GM12874 (cell line): ENCODE measurements around the gene LRTM2.

Experiments
- TF ChIP-seq, protein P1 (sequence below): IDR thresholded peaks from 2 replicates; pipeline ENCODE4 v1.5.1; 2011; ENCODE audit warnings: low read depth, mild to moderate bottlenecking, control low read depth, low read length, moderate library complexity; ENCODE audit not compliant: insufficient read depth

LRTM2 gene

DNA sequence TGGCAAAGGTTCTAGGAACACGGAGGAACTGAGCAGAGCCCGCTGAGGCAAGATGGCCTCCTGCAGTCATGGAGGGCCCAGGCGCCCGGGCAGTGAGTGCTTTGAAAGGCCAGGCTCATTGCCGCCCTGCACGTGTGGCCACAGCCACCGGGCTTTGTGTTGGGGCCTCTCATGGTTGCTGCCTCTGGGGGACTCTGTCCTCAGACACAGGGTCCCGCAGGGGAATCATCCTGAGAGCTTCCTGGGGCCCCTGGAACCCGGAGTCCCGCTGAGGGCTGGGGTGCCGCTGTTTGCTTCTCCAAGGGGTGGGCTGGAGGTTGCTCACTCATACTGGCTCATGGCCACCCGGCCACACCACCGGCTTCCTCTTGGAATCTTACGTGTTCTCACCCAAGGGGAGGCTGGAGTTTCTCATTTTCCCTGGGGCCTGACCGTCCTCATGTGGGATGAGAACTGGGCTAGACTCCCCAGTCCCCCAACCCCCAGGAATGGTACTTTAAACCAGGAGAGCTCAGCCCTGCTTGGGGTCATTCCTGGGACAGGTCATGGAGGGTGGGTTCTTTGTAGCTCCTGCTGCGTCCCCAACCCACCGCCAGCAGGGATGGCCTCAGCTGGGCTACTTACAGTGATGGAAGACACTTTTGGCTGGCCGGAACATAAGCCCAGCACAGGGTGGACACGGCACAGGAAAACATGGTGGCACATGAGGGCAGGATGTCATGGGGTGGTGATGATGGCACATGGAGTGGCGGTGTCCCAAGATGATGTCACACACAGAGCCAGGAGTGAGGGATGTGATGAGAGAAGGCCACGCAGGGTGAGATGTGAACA is 21.1 kb upstream of the LRTM2 start:
- TF ChIP-seq, protein P1, sequence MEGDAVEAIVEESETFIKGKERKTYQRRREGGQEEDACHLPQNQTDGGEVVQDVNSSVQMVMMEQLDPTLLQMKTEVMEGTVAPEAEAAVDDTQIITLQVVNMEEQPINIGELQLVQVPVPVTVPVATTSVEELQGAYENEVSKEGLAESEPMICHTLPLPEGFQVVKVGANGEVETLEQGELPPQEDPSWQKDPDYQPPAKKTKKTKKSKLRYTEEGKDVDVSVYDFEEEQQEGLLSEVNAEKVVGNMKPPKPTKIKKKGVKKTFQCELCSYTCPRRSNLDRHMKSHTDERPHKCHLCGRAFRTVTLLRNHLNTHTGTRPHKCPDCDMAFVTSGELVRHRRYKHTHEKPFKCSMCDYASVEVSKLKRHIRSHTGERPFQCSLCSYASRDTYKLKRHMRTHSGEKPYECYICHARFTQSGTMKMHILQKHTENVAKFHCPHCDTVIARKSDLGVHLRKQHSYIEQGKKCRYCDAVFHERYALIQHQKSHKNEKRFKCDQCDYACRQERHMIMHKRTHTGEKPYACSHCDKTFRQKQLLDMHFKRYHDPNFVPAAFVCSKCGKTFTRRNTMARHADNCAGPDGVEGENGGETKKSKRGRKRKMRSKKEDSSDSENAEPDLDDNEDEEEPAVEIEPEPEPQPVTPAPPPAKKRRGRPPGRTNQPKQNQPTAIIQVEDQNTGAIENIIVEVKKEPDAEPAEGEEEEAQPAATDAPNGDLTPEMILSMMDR = no peak

DNA sequence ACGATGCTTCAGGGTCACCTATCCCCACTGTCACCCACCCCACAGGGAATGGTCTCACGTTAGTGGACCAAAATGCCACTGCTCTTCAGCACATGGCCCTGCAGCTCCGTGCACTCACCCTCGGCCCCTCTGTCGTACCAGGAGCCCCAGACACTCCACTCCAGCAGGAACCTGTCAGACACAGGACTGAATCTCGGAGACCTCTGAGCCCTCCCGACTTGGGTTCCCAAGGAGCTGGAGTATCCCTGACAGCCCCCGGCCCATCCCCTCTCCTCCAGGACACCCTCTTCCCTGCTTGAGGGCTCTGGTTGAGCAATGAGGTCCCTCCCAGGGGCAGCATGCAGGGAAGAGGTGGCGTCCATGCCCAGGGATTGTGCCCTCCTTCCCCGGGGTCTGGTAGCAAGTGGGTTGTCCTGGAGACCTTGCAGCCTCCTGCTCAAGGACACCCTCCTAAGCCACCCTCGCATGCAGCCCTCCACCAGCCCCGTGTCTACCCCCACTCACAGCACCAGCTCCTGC is 20.4 kb upstream of the LRTM2 start:
- TF ChIP-seq, protein P1 = no peak

DNA sequence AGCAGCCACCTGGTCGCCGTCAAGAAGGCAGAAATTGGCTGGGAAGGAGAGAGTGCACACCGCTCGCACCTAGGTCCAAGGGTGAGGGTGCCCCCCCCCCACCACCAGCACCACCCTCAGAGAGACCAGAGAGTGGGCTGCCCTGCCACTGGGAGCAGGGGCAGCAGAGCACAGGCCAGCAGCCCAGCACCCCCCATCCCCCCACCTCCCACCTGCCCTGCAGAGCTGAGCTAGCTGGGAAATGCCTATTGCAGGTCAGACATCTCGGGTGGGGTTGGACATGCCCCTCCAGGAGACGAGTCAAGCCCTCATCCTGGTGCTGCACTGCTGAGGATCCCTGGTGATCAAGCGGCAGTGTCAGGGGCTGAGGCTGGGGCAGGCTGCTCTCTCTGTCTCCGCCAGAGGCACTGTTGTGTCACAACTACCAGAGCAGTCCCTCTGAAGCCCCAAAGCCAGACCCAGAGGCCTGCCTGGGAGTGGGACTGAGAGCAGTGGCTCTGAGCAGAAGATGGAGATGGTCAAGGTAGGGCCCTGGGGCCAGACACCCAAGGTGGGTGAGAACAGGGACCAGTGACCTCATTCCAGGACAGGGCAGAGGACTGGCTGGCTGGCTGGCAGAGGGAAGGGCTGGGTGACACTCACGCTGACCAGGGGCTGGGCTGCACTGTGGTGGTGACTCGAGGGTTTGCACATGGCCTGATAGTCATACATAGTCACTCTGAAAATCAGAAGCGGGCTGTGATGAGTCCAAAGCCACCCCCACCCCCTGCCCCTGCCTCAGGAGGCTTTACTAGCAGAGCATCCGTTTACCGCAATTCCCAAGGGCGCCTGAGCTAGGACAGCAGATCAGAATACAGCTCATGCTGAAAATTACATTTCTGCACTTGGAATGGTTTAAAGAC is 19.7 kb upstream of the LRTM2 start:
- TF ChIP-seq, protein P1 = peak; percentile 80

DNA sequence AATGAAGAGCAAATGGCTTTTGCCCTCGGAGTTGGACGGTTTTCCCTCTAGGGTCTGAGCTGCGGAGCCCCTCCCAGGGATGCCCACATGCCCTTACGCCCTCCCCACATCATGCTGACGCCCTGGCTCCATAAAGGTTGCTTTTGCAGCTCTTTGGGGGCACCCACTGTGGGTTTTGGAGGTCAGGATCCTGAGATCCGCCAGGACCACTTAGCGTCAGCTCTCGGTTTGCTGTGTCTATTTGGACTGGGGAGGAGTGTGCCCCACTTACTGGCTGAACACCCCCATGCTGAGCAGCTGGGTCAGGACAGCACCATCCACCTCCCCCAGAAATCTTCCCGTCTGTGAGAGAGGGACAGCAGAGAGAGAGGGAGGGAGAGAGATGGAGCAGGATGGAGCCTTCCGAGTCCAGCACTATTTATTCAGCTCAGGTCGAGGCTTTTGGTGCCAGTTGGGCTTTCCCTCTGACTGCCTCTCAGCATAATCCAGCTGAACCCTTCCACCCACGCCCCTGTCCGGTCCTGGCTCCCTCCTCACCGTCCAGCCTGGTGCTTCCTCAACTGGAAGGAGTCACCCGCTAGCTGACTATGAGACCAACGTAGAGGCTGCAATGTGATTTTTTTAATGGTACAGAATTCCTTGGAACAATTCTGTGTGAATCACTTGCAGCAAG is 18.9 kb upstream of the LRTM2 start:
- TF ChIP-seq, protein P1 = no peak

DNA sequence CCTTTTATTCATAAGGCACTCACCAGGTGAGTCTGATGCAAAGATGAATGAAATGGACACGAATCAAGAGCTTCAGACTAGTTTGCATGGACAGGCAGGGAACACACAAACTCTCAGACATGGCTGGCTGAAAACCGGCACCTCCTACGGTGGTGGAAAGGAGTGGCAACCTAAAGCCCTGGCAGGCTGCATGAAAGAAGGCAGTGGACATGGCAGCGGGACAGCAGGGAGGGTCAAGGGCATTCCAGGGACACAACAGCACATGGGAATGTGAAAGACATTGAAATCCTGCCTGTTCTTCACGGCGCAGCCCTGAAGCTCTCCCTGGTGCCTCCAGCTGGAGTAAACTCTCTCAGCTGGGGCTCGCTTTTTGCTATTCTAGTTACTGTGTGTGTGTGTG is 16.6 kb upstream of the LRTM2 start:
- TF ChIP-seq, protein P1 = no peak

DNA sequence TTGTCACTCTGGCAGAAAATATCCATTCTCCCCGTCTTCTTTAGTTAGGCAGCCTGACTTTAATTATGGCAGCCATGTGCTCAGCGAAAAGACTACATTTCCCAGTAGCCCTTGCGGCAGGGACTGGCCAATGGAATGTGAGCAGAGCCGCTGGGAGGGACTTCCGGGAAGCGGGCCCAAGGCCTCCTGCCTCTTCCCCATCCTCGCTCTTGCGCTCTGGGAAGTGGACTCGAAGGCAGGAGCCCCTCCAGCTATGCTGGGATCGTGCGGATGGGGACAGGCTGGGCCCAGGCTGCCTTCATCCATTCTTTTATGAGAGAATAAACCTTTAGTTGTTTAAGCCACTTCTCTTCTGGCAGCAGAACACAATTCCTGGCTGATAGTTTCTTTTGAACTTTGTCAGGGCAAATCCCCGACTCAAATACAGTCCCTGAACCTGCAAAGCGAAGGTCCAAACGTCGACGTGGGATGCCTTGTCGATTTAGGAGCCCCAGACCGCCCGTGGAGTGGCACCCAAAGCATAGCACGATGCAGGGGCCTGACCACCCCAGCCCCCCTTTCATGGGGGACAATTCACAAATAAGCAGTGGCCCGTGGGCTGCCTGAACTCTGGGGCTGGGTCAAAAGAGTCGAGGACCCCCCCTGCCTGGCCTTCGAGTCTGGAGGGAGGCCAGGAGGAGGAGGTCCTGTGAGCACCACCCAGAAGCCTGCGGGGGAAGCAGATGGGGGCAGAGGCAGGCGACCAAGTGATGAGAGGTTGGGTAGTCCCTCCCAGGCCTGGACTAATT is 15.6 kb upstream of the LRTM2 start:
- TF ChIP-seq, protein P1 = no peak
